ENCODE results near the gene FNBP1. TPM values are rescaled to one million over a fixed set of nuclear protein-coding genes. Genes with fewer than 3 reads are reported as not detected.

FNBP1 gene
- total RNA-seq, 1 experiment from 2014 or later: 36.5 TPM

DNA sequence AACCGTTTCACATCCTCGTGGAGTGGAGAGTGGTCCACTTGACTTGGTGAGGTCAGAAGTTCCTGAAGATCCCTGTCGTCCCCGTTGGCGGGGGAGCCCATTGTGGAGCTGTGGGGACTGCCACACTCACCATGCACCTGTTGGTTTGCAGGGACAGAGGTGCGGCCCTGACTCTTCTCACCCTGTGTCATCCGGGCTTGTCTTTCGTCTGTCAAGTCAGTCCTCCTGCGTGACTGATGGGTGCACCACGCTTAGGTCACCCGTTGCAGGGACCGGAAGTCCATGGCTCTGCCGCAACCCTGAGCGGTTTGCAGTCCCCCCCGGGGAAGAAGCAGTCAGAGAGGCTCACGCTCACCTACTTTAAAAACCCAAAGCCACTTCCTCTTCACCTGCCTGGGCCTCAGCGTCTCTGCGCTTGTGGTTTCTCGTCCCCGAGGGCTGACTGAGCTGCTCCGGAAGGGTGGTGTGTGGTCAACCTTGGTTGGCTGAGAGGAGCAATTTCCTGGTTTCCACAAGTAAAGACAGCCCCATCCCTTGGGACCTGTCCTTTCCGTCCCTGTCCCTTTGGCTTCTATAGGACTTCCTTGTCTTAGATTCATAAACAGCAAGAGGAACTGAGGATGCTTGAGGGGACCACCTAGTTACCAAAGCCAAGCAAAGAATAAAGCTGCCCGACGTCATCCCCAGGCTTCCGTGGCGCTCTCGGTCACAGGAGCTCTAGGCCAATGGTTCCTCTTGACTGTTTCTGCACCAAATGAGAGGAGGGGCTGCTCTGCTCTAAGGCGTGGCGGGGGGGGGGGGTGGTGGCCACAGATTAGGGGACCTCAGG, 154.5 kb downstream of the FNBP1 start:
- no peak overlapping the region for H3K14ac ChIP-seq (ENCODE audit: insufficient read depth, low read length)
- no CpG with 5 or more reads among the region's 29 CpGs for WGBS (ENCODE audit: extremely low coverage, insufficient read length, low lambda C conversion rate)
- peaks cover 52 to 58% of the 10 kb centered on the region in 2 experiments for H3K4me1 Mint-ChIP-seq
- TF ChIP-seq CTCF (conservative IDR thresholded peaks at IDR 0.05): no peak
- H4K8ac ChIP-seq (replicated peaks; ENCODE audit: insufficient read length, low read depth, low read length): no peak overlapping the region
- H4K5ac ChIP-seq (ENCODE audit: insufficient read length, low read depth, low read length): no peak overlapping the region
- no peaks in the 10 kb centered on the region for H3K23me2 ChIP-seq (ENCODE audit: insufficient read length, low read depth, low read length, poor library complexity, severe bottlenecking)
- H2AK5ac ChIP-seq (ENCODE audit: insufficient read length, low read length): no peak overlapping the region
- H4K91ac ChIP-seq (ENCODE audit: insufficient read length, low read depth, low read length): no peak overlapping the region
- no peak overlapping the region for H3K9ac ChIP-seq (ENCODE audit: extremely low read depth, insufficient read length, low read length)
- DNase-seq: no peak
- H4K20me1 ChIP-seq (ENCODE audit: control insufficient read depth, insufficient read depth, insufficient read length): no peaks in the 10 kb centered on the region
- H3T11ph ChIP-seq (ENCODE audit: low read length): no peak overlapping the region
- H3K27me3 ChIP-seq (ENCODE audit: insufficient read depth, low read length): no peaks in the 10 kb centered on the region
- no peaks in the 10 kb centered on the region for H3K79me1 ChIP-seq (ENCODE audit: insufficient read depth, low read depth, low read length, poor library complexity, severe bottlenecking)
- no peak overlapping the region for H3K18ac ChIP-seq (ENCODE audit: insufficient read length, low read depth, low read length)
- H2BK20ac ChIP-seq (ENCODE audit: low read depth, low read length, poor library complexity, severe bottlenecking): no peak overlapping the region
- no peak overlapping the region for H2BK120ac ChIP-seq (ENCODE audit: low read depth, low read length, poor library complexity, severe bottlenecking)
- H3K4ac ChIP-seq (ENCODE audit: low read depth, low read length): no peak overlapping the region
- H3K27me3 Mint-ChIP-seq (ENCODE audit: low read depth): no peaks in the 10 kb centered on the region
- H3K36me3 Mint-ChIP-seq (ENCODE audit: insufficient read depth in 1 of 3, low read depth in 3 of 3): peaks cover 0 to 4% (median 3%) of the 10 kb centered on the region in 3 experiments; a peak in 5 of 7 replicates
- H2AFZ ChIP-seq (ENCODE audit: low read length): no peak overlapping the region
- H2BK12ac ChIP-seq (ENCODE audit: insufficient read length, low read depth, low read length): no peak overlapping the region
- no peak overlapping the region for H3K4me2 ChIP-seq (ENCODE audit: insufficient read depth, insufficient read length, low read length)
- H3K27ac ChIP-seq (ENCODE audit: insufficient read length, low read depth, low read length): no peak overlapping the region
- H3K79me2 ChIP-seq (ENCODE audit: insufficient read depth, low read length): no peaks in the 10 kb centered on the region
- H3K27ac Mint-ChIP-seq: peak overlapping the region in 2 of 3 experiments; percentile 35 to 76; a peak in 2 of 7 replicates
- H3K9me3 ChIP-seq (ENCODE audit: control insufficient read depth, low read depth, low read length): no peaks in the 10 kb centered on the region
- no peak overlapping the region for H3K56ac ChIP-seq (ENCODE audit: insufficient read length, low read depth, low read length)
- no peak overlapping the region for H2BK15ac ChIP-seq (ENCODE audit: low read depth, low read length)
- H3K4me1 ChIP-seq (ENCODE audit: insufficient read depth, low read length): peaks cover 6% of the 10 kb centered on the region; the same call in 1 of the 2 replicates
- H3K23ac ChIP-seq (ENCODE audit: insufficient read length, low read depth, low read length): no peak overlapping the region
- H3K4me3 Mint-ChIP-seq: no peak overlapping the region; a peak in 1 of 5 replicates
- no peak overlapping the region for H2BK5ac ChIP-seq (ENCODE audit: insufficient read length, low read length)
- H3K9me3 Mint-ChIP-seq: no peaks in the 10 kb centered on the region
